SK-N-SH treated with all-trans-retinoic acid at 6 μM for 48 hours (cell line): Measurements from ENCODE around the gene GRAMD1B.

ENCODE experiments used
- ATAC-seq: fragments of 200-7000 bp; cut with Tn5 transposase; 3 replicates; pipeline ENCODE4 v1.9.1; 2020; ENCODE audit warnings: mild to moderate bottlenecking, moderate library complexity
- CSDC2 ChIP-seq: fragments of 250-450 bp; sonication (Bioruptor Pico); IDR thresholded peaks from 2 replicates; pipeline ENCODE4 v1.5.0; 2020; ENCODE audit warnings: mild to moderate bottlenecking, moderate library complexity
- ESRRG ChIP-seq: fragments of 250-450 bp; sonication (Bioruptor Pico); IDR thresholded peaks from 2 replicates; pipeline ENCODE4 v1.6.1; 2021; ENCODE audit warnings: mild to moderate bottlenecking
- GLIS3 ChIP-seq: fragments of 250-450 bp; sonication (Bioruptor Pico); IDR thresholded peaks from 2 replicates; pipeline ENCODE4 v1.5.0; 2020; ENCODE audit warnings: mild to moderate bottlenecking, moderate library complexity
- ISL1 ChIP-seq: fragments of 250-450 bp; sonication (Bioruptor Pico); IDR thresholded peaks from 2 replicates; pipeline ENCODE4 v2.1.2; 2022; ENCODE audit warnings: mild to moderate bottlenecking, moderate library complexity
- PATZ1 ChIP-seq: fragments of 250-450 bp; sonication (Bioruptor Pico); IDR thresholded peaks from 2 replicates; pipeline ENCODE4 v1.8.0; 2020; ENCODE audit warnings: mild to moderate bottlenecking, moderate library complexity, borderline replicate concordance
- PPARA ChIP-seq: fragments of 250-450 bp; sonication (Bioruptor Pico); IDR thresholded peaks from 2 replicates; pipeline ENCODE4 v1.5.0; 2020; ENCODE audit warnings: mild to moderate bottlenecking, borderline replicate concordance
- RARB ChIP-seq: fragments of 250-450 bp; sonication (Bioruptor Pico); IDR thresholded peaks from 2 replicates; pipeline ENCODE4 v1.8.0; 2021; ENCODE audit warnings: mild to moderate bottlenecking, moderate library complexity
- SNAI2 ChIP-seq: fragments of 250-450 bp; sonication (Bioruptor Pico); IDR thresholded peaks from 2 replicates; pipeline ENCODE4 v1.5.0; 2020; ENCODE audit warnings: mild to moderate bottlenecking, moderate library complexity
- TCF4 ChIP-seq: fragments of 250-450 bp; sonication (Bioruptor Pico); IDR thresholded peaks from 2 replicates; pipeline ENCODE4 v1.8.0; 2021; ENCODE audit warnings: mild to moderate bottlenecking, moderate library complexity, borderline replicate concordance
- TOX ChIP-seq: fragments of 250-450 bp; sonication (Bioruptor Pico); IDR thresholded peaks from 2 replicates; pipeline ENCODE4 v1.8.0; 2021; ENCODE audit warnings: mild to moderate bottlenecking, moderate library complexity, borderline replicate concordance
- ZFP3 ChIP-seq: fragments of 250-450 bp; sonication (Bioruptor Pico); IDR thresholded peaks from 2 replicates; pipeline ENCODE4 v1.5.0; 2020; ENCODE audit warnings: mild to moderate bottlenecking, moderate library complexity
- ZFP30 ChIP-seq: fragments of 450-650 bp; formaldehyde crosslinking; IDR thresholded peaks from 2 replicates; pipeline ENCODE4 v1.5.0; 2022; ENCODE audit warnings: mild to moderate bottlenecking, moderate library complexity
- ZNF565 ChIP-seq: fragments of 450-650 bp; formaldehyde crosslinking; conservative IDR thresholded peaks from 2 replicates; pipeline ENCODE4 v1.5.0; 2020; ENCODE audit warnings: low read depth, mild to moderate bottlenecking, moderate library complexity
- ZNF70 ChIP-seq: fragments of 450-650 bp; formaldehyde crosslinking; IDR thresholded peaks from 2 replicates; pipeline ENCODE4 v1.5.0; 2020; ENCODE audit warnings: mild to moderate bottlenecking, moderate library complexity
- ZNF8 ChIP-seq: fragments of 450-650 bp; formaldehyde crosslinking; IDR thresholded peaks from 2 replicates; pipeline ENCODE4 v1.5.0; 2020; ENCODE audit warnings: mild to moderate bottlenecking, moderate library complexity
- TF ChIP-seq, protein P1 (sequence below): fragments of 250-450 bp; sonication (Bioruptor Pico); IDR thresholded peaks from 2 replicates; pipeline ENCODE4 v1.5.0; 2020; ENCODE audit warnings: mild to moderate bottlenecking, moderate library complexity
- TF ChIP-seq, protein P2 (sequence below): fragments of 250-450 bp; sonication (Bioruptor Pico); IDR thresholded peaks from 2 replicates; pipeline ENCODE4 v1.8.0; 2021; ENCODE audit warnings: low read depth, mild to moderate bottlenecking, moderate library complexity, borderline replicate concordance
- TF ChIP-seq, protein P3 (sequence below): fragments of 250-450 bp; sonication (Bioruptor Pico); IDR thresholded peaks from 2 replicates; pipeline ENCODE4 v1.5.1; 2020; ENCODE audit warnings: low read depth, mild to moderate bottlenecking, moderate library complexity

Gene GRAMD1B

DNA sequence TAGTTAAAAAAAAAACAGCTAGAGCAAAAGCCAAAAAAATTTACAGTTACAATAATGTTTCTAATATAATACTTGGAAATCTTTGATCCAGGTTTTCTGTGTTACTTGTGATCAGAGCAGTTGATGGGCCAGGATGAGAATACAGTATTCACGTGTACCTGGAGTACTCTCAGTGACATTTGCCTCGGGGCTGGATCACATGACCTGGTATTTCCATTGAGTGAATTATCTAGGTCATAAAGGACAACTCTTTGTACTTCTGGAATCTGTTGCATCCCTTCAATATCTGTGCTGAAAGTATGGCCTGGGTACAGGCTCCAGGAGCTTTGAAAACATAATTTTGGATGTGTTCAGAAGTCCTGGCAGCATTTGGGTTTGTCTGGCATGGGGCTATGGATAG, 93.5 kb downstream of the GRAMD1B start:
- ATAC-seq, result no peak
- no peak for TF ChIP-seq ESRRG (CRISPR knock-in tag)
- TF ChIP-seq ZNF565 (CRISPR knock-in tag), result no peak
- TF ChIP-seq ZNF8 (CRISPR knock-in tag), result no peak

- TF ChIP-seq ZNF70 (CRISPR knock-in tag), result no peak
- no peak for TF ChIP-seq ZNF565 (CRISPR knock-in tag)
- TF ChIP-seq PATZ1, result no peak
- TF ChIP-seq GLIS3 (CRISPR knock-in tag), result no peak
- TF ChIP-seq ZFP30 (CRISPR knock-in tag), result no peak
- TF ChIP-seq ESRRG (CRISPR knock-in tag), result no peak
- no peak for TF ChIP-seq TOX
- TF ChIP-seq PPARA, result no peak
- ATAC-seq, result peak; percentile 31; the same call in 1 of the 3 replicates
Measured at GRCh38 chr11:123525097-123525496, 95.0 kb downstream of the GRAMD1B start.

GRCh38 chr11:123525511-123525918, 95.4 kb downstream of the GRAMD1B start:
- ATAC-seq, result no peak; the same call in 2 of the 3 replicates
- TF ChIP-seq, protein P1, sequence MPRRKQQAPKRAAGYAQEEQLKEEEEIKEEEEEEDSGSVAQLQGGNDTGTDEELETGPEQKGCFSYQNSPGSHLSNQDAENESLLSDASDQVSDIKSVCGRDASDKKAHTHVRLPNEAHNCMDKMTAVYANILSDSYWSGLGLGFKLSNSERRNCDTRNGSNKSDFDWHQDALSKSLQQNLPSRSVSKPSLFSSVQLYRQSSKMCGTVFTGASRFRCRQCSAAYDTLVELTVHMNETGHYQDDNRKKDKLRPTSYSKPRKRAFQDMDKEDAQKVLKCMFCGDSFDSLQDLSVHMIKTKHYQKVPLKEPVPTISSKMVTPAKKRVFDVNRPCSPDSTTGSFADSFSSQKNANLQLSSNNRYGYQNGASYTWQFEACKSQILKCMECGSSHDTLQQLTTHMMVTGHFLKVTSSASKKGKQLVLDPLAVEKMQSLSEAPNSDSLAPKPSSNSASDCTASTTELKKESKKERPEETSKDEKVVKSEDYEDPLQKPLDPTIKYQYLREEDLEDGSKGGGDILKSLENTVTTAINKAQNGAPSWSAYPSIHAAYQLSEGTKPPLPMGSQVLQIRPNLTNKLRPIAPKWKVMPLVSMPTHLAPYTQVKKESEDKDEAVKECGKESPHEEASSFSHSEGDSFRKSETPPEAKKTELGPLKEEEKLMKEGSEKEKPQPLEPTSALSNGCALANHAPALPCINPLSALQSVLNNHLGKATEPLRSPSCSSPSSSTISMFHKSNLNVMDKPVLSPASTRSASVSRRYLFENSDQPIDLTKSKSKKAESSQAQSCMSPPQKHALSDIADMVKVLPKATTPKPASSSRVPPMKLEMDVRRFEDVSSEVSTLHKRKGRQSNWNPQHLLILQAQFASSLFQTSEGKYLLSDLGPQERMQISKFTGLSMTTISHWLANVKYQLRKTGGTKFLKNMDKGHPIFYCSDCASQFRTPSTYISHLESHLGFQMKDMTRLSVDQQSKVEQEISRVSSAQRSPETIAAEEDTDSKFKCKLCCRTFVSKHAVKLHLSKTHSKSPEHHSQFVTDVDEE, result no peak
- TF ChIP-seq GLIS3 (CRISPR knock-in tag) (no peak), SNAI2 (CRISPR knock-in tag) (no peak), PATZ1 (no peak), ESRRG (CRISPR knock-in tag) (no peak), ZNF565 (CRISPR knock-in tag) (no peak)

GRCh38 chr11:123526027-123526805, 96.1 kb downstream of the GRAMD1B start:
- ATAC-seq, result no peak
- no peak for TF ChIP-seq ZNF70 (CRISPR knock-in tag)
- no peak for TF ChIP-seq CSDC2 (CRISPR knock-in tag)
- no peak for TF ChIP-seq ZNF8 (CRISPR knock-in tag)
- TF ChIP-seq, protein P2, sequence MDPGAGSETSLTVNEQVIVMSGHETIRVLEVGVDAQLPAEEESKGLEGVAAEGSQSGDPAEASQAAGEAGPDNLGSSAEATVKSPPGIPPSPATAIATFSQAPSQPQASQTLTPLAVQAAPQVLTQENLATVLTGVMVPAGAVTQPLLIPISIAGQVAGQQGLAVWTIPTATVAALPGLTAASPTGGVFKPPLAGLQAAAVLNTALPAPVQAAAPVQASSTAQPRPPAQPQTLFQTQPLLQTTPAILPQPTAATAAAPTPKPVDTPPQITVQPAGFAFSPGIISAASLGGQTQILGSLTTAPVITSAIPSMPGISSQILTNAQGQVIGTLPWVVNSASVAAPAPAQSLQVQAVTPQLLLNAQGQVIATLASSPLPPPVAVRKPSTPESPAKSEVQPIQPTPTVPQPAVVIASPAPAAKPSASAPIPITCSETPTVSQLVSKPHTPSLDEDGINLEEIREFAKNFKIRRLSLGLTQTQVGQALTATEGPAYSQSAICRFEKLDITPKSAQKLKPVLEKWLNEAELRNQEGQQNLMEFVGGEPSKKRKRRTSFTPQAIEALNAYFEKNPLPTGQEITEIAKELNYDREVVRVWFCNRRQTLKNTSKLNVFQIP, result no peak
- TF ChIP-seq, protein P1, result no peak
- no peak for TF ChIP-seq ZFP3 (CRISPR knock-in tag)
- no peak for TF ChIP-seq TCF4 (CRISPR knock-in tag)
- TF ChIP-seq ISL1 (CRISPR knock-in tag), result no peak
- no peak for TF ChIP-seq RARB (CRISPR knock-in tag)
- TF ChIP-seq, protein P3, sequence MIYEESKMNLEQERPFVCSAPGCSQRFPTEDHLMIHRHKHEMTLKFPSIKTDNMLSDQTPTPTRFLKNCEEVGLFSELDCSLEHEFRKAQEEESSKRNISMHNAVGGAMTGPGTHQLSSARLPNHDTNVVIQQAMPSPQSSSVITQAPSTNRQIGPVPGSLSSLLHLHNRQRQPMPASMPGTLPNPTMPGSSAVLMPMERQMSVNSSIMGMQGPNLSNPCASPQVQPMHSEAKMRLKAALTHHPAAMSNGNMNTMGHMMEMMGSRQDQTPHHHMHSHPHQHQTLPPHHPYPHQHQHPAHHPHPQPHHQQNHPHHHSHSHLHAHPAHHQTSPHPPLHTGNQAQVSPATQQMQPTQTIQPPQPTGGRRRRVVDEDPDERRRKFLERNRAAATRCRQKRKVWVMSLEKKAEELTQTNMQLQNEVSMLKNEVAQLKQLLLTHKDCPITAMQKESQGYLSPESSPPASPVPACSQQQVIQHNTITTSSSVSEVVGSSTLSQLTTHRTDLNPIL (CRISPR knock-in tag), result no peak
